ENCODE measurements around the gene ZNF331. TPM values are rescaled to one million over a fixed set of nuclear protein-coding genes. Genes with fewer than 3 reads are reported as not detected.

Gene ZNF331
- total RNA-seq, 4 donors from 2014 or later: 17.6 to 28.0 (median 24.0) TPM

DNA sequence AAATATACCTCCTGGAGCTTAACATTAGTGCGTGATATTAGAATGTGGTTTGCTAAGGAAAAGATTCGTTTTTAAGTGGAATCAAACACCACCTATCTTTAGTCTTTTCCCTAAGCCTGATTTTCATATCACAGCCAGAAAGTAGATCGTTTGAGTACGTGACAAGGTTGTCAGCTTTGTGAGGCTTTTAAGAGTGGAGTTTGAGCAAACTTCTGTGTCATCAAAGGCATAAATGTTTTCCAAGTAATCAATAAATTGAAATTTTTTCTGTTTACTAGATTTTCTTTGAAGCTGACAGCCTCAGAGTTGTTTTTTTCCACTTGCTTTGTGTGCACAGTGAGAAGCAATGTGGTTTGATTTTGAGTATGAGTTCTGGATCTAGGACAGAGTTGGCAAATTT is 6.5 kb upstream of the ZNF331 start:
- intact Hi-C loops (cut with DNase I; ENCODE audit: low total_unique reads): no loop called here
- 82 to 87% methylated on average over 4 of the region's 4 CpGs for WGBS, 2 donors
- TF ChIP-seq, protein P1, sequence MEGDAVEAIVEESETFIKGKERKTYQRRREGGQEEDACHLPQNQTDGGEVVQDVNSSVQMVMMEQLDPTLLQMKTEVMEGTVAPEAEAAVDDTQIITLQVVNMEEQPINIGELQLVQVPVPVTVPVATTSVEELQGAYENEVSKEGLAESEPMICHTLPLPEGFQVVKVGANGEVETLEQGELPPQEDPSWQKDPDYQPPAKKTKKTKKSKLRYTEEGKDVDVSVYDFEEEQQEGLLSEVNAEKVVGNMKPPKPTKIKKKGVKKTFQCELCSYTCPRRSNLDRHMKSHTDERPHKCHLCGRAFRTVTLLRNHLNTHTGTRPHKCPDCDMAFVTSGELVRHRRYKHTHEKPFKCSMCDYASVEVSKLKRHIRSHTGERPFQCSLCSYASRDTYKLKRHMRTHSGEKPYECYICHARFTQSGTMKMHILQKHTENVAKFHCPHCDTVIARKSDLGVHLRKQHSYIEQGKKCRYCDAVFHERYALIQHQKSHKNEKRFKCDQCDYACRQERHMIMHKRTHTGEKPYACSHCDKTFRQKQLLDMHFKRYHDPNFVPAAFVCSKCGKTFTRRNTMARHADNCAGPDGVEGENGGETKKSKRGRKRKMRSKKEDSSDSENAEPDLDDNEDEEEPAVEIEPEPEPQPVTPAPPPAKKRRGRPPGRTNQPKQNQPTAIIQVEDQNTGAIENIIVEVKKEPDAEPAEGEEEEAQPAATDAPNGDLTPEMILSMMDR (IDR thresholded peaks at IDR 0.05): no peak
- no peak for TF ChIP-seq POLR2A (IDR thresholded peaks at IDR 0.05)
- no peak for DNase-seq (ENCODE audit: low spot score in 2 of 2)
- H3K4me3 ChIP-seq (ENCODE audit: low read depth, poor library complexity, severe bottlenecking): no peak overlapping the region

DNA sequence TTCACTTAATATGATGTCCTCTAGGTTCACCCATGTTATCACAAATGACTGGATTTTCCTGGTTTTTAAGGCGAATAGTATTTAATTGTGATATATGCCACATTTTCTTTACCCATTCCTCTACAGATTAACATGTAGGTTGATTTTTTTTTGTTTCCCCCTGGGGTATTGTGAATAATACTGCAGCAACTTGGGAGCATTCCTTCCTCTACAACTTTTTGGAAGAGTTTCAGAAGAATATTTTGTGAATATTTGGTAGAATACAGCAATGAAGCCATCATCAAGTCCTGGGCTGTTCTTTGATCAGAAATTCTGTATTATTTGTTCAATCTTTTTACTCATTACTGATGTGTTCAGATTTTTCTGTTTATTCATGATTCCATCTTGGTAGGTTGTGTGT is 5.6 kb upstream of the ZNF331 start:
- no peak overlapping the region for H3K4me3 ChIP-seq (ENCODE audit: low read depth, poor library complexity, severe bottlenecking)
- WGBS, 2 donors: 71 to 74% methylated on average over 1 of the region's 1 CpG
- intact Hi-C loops (cut with DNase I; ENCODE audit: low total_unique reads): no loop called here
- TF ChIP-seq, protein P1 (IDR thresholded peaks at IDR 0.05): no peak
- TF ChIP-seq POLR2A (IDR thresholded peaks at IDR 0.05): no peak
- DNase-seq (ENCODE audit: low spot score in 2 of 2): no peak

DNA sequence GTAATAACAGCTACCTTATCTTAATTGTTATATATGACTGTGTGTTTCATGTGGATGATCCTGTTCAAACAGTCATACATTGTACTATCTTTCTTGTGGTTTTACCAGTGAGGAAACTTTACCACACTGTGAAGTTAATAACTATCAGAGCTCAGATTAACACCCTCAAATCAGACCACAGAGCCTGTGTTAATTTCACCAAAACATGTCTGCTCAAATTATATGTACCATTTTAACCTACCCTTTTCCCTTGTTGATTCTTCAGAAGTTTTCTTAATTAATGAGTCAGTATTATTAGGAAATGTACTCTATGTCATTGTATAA is 1.8 kb upstream of the ZNF331 start:
- TF ChIP-seq, protein P1 (IDR thresholded peaks at IDR 0.05): no peak
- no peak for TF ChIP-seq POLR2A (IDR thresholded peaks at IDR 0.05)
- no peak overlapping the region for H3K4me3 ChIP-seq (ENCODE audit: low read depth, poor library complexity, severe bottlenecking)
- intact Hi-C loops (cut with DNase I; ENCODE audit: low total_unique reads): no loop called here
- DNase-seq (ENCODE audit: low spot score in 2 of 2): no peak

DNA sequence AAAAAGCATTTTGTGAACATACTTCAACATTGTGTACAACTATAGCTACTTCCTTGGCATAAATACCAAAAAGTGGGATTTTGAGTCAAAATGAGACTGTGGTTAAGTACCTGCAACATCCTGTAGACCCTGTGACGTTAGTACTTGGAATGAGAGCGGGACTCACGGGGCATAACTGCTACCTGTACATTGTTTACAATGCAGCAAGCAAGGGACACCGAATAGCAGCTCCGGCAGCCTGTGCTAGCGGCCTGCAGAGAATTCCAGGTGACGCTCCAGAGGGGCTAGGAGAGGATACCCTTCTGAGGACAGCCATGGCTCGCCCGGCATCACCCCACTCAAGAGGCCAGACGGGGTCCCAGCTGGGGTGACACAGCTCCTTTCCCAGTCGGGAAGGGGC is 824 bp upstream of the ZNF331 start:
- no peak for DNase-seq (ENCODE audit: low spot score in 2 of 2)
- 53 to 55% methylated on average over 11 of the region's 11 CpGs for WGBS, 2 donors
- intact Hi-C loops (cut with DNase I; ENCODE audit: low total_unique reads): no loop called here
- peak overlapping the region; percentile 70 for H3K4me3 ChIP-seq (ENCODE audit: low read depth, poor library complexity, severe bottlenecking)
- TF ChIP-seq POLR2A (IDR thresholded peaks at IDR 0.05): no peak
- TF ChIP-seq, protein P1 (IDR thresholded peaks at IDR 0.05): no peak

DNA sequence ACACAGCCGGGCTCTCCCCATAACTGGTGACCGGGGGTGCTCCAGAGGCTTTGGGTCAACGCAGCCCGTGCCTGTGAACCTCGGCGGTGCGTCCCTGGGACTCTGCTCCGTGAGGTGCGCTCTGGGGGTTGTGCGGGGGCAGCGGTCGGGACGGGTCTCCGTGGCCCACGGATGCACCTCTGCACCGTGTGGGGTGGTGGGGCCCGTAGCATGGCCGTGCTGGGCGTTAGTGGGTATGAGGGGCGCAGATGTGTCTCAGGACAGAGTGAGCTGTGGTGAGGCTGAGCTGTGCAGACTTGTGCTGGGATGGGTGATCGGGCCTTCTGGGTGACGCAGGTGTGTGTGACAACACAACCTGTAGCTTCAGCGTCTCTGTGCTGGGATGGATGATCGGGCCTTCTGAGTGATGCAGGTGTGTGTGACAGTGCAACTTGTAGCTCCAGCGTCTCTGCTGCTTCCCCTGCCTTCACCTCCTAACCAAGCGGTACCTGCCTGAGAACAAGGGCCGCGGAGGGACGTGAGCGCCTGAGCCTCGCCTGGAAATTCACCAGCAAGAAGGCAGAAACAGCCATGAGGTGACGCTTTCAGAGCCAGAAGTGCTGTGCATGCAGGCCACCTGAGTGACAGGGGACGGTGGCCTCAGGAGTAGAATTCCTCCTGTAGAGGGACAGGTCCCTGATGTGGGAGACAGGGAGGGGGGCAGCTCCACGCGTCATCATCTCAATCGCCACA is 599 bp downstream of the ZNF331 start:
- TF ChIP-seq POLR2A (IDR thresholded peaks at IDR 0.05): no peak
- 45 to 54% methylated on average over 22 to 32 of the region's 36 CpGs for WGBS, 2 donors
- intact Hi-C loops (cut with DNase I; ENCODE audit: low total_unique reads): no loop called here
- peak in 1 of 2 donors; percentile 87 for DNase-seq (ENCODE audit: low spot score in 2 of 2)
- H3K4me3 ChIP-seq (ENCODE audit: low read depth, poor library complexity, severe bottlenecking): peak overlapping the region; percentile 70

DNA sequence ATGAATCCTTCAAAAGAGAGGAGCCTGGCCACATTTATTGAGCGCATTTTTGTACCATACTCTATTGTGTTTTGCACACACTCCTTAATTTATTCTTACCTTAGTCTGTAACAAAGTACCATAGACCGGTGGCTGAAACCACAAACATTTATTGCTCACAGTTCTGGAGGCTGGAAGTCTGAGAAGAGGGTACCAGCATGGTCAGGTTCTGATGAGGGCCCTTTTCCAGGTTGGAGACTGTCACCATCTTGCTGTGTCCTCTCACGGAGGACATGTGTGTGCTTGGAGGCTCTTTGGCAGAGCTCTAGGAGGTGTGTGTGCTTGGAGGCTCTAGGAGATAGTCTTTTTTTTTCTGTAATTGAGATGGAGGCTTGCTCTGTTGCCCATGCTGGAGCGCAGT is 2.1 kb downstream of the ZNF331 start:
- no peak for TF ChIP-seq POLR2A (IDR thresholded peaks at IDR 0.05)
- TF ChIP-seq, protein P1 (IDR thresholded peaks at IDR 0.05): no peak
- WGBS, 2 donors: 61 to 69% methylated on average over 4 of the region's 4 CpGs
- H3K4me3 ChIP-seq (ENCODE audit: low read depth, poor library complexity, severe bottlenecking): no peak overlapping the region
- no peak for DNase-seq (ENCODE audit: low spot score in 2 of 2)
- intact Hi-C loops (cut with DNase I; ENCODE audit: low total_unique reads): no loop called here

Data from lower leg skin (tissue), 4 donors.